Heart right ventricle (tissue), 16 donors: ENCODE data around the gene KCNMA1. TPM values are rescaled to one million over a fixed set of nuclear protein-coding genes. Genes with fewer than 3 reads are reported as not detected.

Experiments
- ATAC-seq, 8 donors: fragments of 200-7000 bp; cut with Tn5 transposase; one replicate each; pipeline ENCODE4 v1.9.1; 2020; ENCODE audit warnings: mild to moderate bottlenecking in 8 of 8, moderate library complexity in 8 of 8, moderate number of reproducible peaks in 1 of 8
- DNase-seq, 2 donors: peaks; one replicate each; pipeline ENCODE4 v3.0.0-alpha.2; 2020
- H3K27ac ChIP-seq, 10 donors: fragments of 200-600 bp; sonication (generic) in 2 of 10; one replicate each; pipeline versions ENCODE4 v1.5.0 to v1.8.0; 2020 to 2022; ENCODE audit warnings: mild to moderate bottlenecking in 3 of 10
- H3K27me3 ChIP-seq, 7 donors: fragments of 200-600 bp; one replicate each; pipeline ENCODE4 v1.8.0; 2021 to 2022; ENCODE audit warnings: mild to moderate bottlenecking in 2 of 7
- H3K36me3 ChIP-seq, 9 donors: fragments of 200-600 bp; sonication (generic) in 1 of 9; one replicate each; pipeline versions ENCODE4 v1.5.0 to v1.8.0; 2020 to 2022; ENCODE audit warnings: mild to moderate bottlenecking in 2 of 9
- H3K4me1 ChIP-seq, 9 donors: fragments of 200-600 bp; sonication (generic) in 1 of 9; one replicate each; pipeline versions ENCODE4 v1.5.0 to v1.8.0; 2020 to 2022; ENCODE audit warnings: mild to moderate bottlenecking in 4 of 9
- H3K4me3 ChIP-seq, 10 donors: fragments of 200-600 bp; sonication (generic) in 2 of 10; one replicate each; pipeline versions ENCODE4 v1.5.0 to v1.8.0; 2020 to 2022; ENCODE audit warnings: mild to moderate bottlenecking in 7 of 10, moderate library complexity in 2 of 10
- H3K9me3 ChIP-seq, 11 donors: fragments of 200-600 bp in 10 of 11; sonication (generic) in 2 of 11; one replicate each; pipeline versions ENCODE4 v1.5.0 to v1.8.0; 2013 to 2022; ENCODE audit warnings: mild to moderate bottlenecking in 2 of 11, control low read depth in 1 of 11, moderate library complexity in 1 of 11
- CTCF ChIP-seq, 9 donors: fragments of 200-600 bp; sonication (generic) in 2 of 9; IDR thresholded peaks; one replicate each; pipeline versions ENCODE4 v1.5.0 to v1.8.0; 2021 to 2022; ENCODE audit warnings: antibody characterized with exemption in 9 of 9, mild to moderate bottlenecking in 5 of 9, moderate library complexity in 1 of 9
- WGBS, 2 donors: extraction: QIAGEN DNeasy Blood & Tissue Kit; methylation state at CpG; one replicate each; pipeline ENCODE4 v1.1.7; 2013; ENCODE audit warnings: inconsistent platforms in 1 of 2; 5-methylcytosine and 5-hydroxymethylcytosine counted together
- intact Hi-C, 10 donors: fragments of 100-400 bp; cut with DNase I; formaldehyde crosslinking; loops; one replicate each; pipeline versions ENCODE4 v1.11.1 to v1.14.2; 2022
- polyA plus RNA-seq, 2 donors: library from polyadenylated mRNA; stranded (reverse); fragments of 200-250 nt; gene quantifications; one replicate each; pipeline ENCODE4 v1.2.3, GENCODE V29; 2013
- total RNA-seq, 10 donors: library from RNA; stranded (reverse); fragmentation: NEBNext Ultra II Directional in 3 of 10; extraction: Animal tissue kit (Norgen Biotek cat#: 25700) in 3 of 10; gene quantifications; one replicate each; pipeline versions ENCODE4 v1.2.1 to v1.2.4, GENCODE V29; 2021 to 2023
- donor health status: Arrhythmogenic right ventricular cardiomyopathy.
- donor health status: ischemic (EF 13 %, LVEDD 7.1; RV severe dilation, severe dysfunction).
- donor health status: healthy with polysubstance abuse.
- donor health status: DM: no; HTN: yes; CAD: no.
- donor health status: DM: no; HTN: no; CAD: no.
- donor health status: ischemic (EF 25% LVEDD 6.9; RV normal size, moderate dysfunction).
- donor health status: ischemic (EF 25% LVEDD 5.7; RV mildly dilated, moderate dysfunction).
- donor health status: healthy.
- donor health status: DM: yes; HTN: yes; CAD: no.
- donor health status: Ischemic cardiomyopathy.
- donor health status: ischemic (EF 35%, LVEDD 5.7; RV mildly dilated, moderate dysfunction).
- donor health status: nonischemic (EF 11% LVEDD 7.7; RV severe dilation, severe dysfunction).
- donor health status: DM: yes; HTN: yes; CAD: no.
- donor health status: PGD.
- donor health status: ischemic (EF 29% LVEDD 5.4; RV normal size, mild dysfunction).
- donor health status: nonischemic (EF 23%, LVEDD 6.1; RV moderate dilation, normal function).

Gene KCNMA1
- total and polyA plus RNA-seq, 12 donors = 0.59 to 5.3 (median 1.6) TPM

DNA sequence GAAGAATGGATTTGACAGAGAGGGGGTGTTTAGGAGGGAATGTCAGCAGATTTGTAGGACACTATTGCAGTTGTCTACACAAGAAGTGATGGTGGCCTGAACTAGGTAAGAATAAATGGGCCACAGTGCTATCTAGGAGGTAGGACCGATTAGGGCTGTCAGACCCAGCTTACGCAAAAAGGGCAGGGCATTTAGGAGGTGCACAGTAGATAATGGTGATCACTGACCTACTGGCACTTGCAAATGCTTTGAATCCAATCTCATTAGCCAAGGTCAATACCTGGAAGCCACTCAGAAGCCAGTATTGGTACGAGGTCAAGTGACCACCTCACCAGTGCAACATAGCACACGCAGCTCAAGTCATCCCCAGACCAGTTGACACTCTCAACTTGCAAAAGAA is 330.9 kb downstream of the KCNMA1 start:
- WGBS, 2 donors = 82 to 89% methylated on average over 4 of the region's 4 CpGs
- no peak overlapping the region for H3K27ac ChIP-seq
- H3K4me3 ChIP-seq = no peak overlapping the region
- H3K36me3 ChIP-seq = no peaks in the 10 kb centered on the region
- DNase-seq = no peak
- ATAC-seq = no peak
- TF ChIP-seq CTCF (IDR thresholded peaks at IDR 0.05) = no peak
- H3K4me1 ChIP-seq = no peaks in the 10 kb centered on the region
- H3K27me3 ChIP-seq = peaks cover 0 to 56% (median 23%) of the 10 kb centered on the region in 7 donors
- no peaks in the 10 kb centered on the region for H3K9me3 ChIP-seq
- intact Hi-C loops = no loop called here

DNA sequence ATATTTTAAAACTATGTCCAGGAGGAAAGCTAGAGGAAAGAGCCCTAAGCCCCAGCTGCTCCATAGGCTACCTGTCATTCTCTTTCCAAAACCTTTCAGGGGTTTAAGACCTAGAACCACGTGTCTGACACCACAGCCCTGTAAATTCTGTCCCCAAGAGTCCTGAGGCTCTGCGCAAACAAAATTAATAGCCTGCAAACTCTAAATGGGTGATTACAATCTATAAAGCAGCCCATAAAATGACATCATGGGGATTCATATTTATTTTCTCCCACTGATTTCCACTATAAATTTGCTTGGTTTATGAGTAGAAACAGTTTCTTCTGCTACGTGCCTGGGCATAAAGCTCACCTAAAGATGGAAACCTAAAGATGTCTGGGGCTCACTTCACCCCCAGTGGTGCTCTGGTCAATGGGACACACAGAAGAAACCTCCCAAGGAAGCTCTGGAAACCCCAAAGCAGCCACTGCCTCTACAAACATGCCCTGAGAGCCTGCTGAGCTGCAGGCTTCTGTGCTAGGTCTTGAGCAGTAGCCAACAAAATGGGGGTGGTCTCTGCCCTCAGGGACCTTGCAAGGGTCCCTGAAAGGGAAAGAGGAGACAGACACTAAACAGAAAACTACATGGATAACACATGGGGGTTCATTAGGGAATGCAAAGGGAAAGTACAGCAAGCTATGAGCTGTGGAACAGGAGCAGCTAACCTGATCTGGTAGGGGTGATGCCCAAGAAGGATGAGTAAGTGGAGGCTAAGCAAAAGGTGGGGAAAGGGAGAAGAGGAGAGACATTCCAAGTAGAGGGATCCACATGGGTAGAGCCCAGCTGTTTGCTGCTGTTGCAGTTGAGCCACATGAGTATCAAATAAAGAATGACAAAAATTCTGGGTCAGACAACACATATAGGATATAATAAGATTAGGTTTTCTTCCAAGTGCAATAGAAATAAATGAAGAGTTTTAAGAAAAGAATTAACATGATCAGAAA is 331.7 kb downstream of the KCNMA1 start:
- DNase-seq (no peak), ATAC-seq (no peak)
- H3K4me3 ChIP-seq = no peak overlapping the region
- no peak overlapping the region for H3K27ac ChIP-seq
- no peaks in the 10 kb centered on the region for H3K36me3 ChIP-seq
- peaks cover 0 to 57% (median 23%) of the 10 kb centered on the region in 7 donors for H3K27me3 ChIP-seq
- H3K9me3 ChIP-seq = no peaks in the 10 kb centered on the region
- 65 to 66% methylated on average over 3 of the region's 3 CpGs for WGBS, 2 donors
- intact Hi-C loops = no loop called here
- H3K4me1 ChIP-seq = no peaks in the 10 kb centered on the region
- no peak for TF ChIP-seq CTCF (IDR thresholded peaks at IDR 0.05)

- no peaks in the 10 kb centered on the region for H3K9me3 ChIP-seq
- H3K27me3 ChIP-seq = peaks cover 0 to 54% (median 24%) of the 10 kb centered on the region in 7 donors
- H3K4me1 ChIP-seq = no peaks in the 10 kb centered on the region
- ATAC-seq (no peak), DNase-seq (no peak)
- intact Hi-C loops = no loop called here
- H3K4me3 ChIP-seq = no peak overlapping the region
- 71 to 76% methylated on average over 3 of the region's 3 CpGs for WGBS, 2 donors
- H3K36me3 ChIP-seq = no peaks in the 10 kb centered on the region
- no peak overlapping the region for H3K27ac ChIP-seq
- no peak for TF ChIP-seq CTCF (IDR thresholded peaks at IDR 0.05)
These were observed 333.4 kb downstream of the KCNMA1 start for GRCh38 chr10:77304192-77304591.

GRCh38 chr10:77301305-77301730 is 336.3 kb downstream of the KCNMA1 start:
- Histone ChIP-seq H3K27me3 (peaks cover 0 to 61% (median 18%) of the 10 kb centered on the region in 7 donors), H3K9me3 (no peaks in the 10 kb centered on the region), H3K4me3 (no peak overlapping the region), H3K36me3 (no peaks in the 10 kb centered on the region), H3K4me1 (no peaks in the 10 kb centered on the region), H3K27ac (no peak overlapping the region)
- ATAC-seq (no peak), DNase-seq (no peak)
- intact Hi-C loops = no loop called here
- WGBS, 2 donors = 85 to 86% methylated on average over 3 of the region's 3 CpGs
- TF ChIP-seq CTCF (IDR thresholded peaks at IDR 0.05) = no peak
